Stomach (tissue), 4 donors: ENCODE measurements around the gene TRABD.

Experiments
- POLR2AphosphoS5 ChIP-seq, 3 donors: sonication (generic); formaldehyde crosslinking; IDR thresholded peaks; one replicate each; pipeline ENCODE4 v1.6.1; 2016; ENCODE audit warnings: antibody characterized with exemption in 3 of 3
- TF ChIP-seq, protein P1 (sequence below), 7 experiments: fragments of 450-650 bp in 4 of 7; fragments of 200-600 bp in 3 of 7; sonication (generic) in 3 of 7; IDR thresholded peaks; one replicate each; pipeline ENCODE4 v1.5.1; 2016 to 2019; ENCODE audit warnings: antibody characterized with exemption in 7 of 7, control low read depth in 2 of 7, mild to moderate bottlenecking in 1 of 7

- TF ChIP-seq, protein P1, sequence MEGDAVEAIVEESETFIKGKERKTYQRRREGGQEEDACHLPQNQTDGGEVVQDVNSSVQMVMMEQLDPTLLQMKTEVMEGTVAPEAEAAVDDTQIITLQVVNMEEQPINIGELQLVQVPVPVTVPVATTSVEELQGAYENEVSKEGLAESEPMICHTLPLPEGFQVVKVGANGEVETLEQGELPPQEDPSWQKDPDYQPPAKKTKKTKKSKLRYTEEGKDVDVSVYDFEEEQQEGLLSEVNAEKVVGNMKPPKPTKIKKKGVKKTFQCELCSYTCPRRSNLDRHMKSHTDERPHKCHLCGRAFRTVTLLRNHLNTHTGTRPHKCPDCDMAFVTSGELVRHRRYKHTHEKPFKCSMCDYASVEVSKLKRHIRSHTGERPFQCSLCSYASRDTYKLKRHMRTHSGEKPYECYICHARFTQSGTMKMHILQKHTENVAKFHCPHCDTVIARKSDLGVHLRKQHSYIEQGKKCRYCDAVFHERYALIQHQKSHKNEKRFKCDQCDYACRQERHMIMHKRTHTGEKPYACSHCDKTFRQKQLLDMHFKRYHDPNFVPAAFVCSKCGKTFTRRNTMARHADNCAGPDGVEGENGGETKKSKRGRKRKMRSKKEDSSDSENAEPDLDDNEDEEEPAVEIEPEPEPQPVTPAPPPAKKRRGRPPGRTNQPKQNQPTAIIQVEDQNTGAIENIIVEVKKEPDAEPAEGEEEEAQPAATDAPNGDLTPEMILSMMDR (IDR thresholded peaks at IDR 0.05), result no peak
- TF ChIP-seq POLR2AphosphoS5 (IDR thresholded peaks at IDR 0.05), result no peak
Measured at GRCh38 chr22:50192436-50193204, 6.9 kb downstream of the TRABD start.
